ENCODE data around the gene DNAH9. TPM values are rescaled to one million over a fixed set of nuclear protein-coding genes. Genes with fewer than 3 reads are reported as not detected.

Gene DNAH9
- total and polyA plus RNA-seq, 4 donors, result under 0.01 to 0.09 TPM; not detected in 2

DNA sequence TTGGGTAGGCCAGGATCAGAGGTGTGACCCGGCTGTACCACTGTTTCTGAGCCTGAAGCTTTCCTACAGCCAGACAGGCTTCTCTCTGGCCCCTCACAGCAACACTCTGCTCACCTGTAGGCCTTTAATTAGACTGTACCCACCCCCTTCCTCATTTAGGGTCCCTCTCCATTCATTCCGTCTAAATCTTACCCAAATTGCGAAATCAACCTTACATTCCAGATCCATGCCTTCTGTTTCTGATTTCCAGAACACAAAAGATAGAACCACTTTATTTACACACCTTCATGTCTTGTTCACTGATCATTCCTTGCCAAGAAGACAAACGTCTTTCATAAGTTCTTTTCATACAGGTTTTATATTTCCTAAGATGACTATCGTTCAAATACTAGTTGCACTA is 238.2 kb downstream of the DNAH9 start:
- Histone ChIP-seq H3K36me3 (ENCODE audit: control insufficient read depth in 4 of 4, insufficient read depth in 3 of 4, low read depth in 1 of 4, low read length in 3 of 4) (no peaks in the 10 kb centered on the region), H3K27me3 (ENCODE audit: control insufficient read depth in 4 of 4, insufficient read depth in 4 of 4, low read length in 3 of 4) (peaks cover 0 to 8% (median 0%) of the 10 kb centered on the region in 4 donors), H3K9ac (ENCODE audit: low read depth in 1 of 2, low read length in 2 of 2) (no peak overlapping the region), H3K27ac (ENCODE audit: low read depth in 1 of 2, low read length in 2 of 2) (no peak overlapping the region), H3K4me3 (ENCODE audit: low read depth in 1 of 3, low read length in 3 of 3) (no peak overlapping the region), H3K4me1 (ENCODE audit: control insufficient read depth in 4 of 4, insufficient read depth in 4 of 4, low read length in 3 of 4) (no peaks in the 10 kb centered on the region), H3K9me3 (ENCODE audit: control insufficient read depth in 4 of 4, low read length in 3 of 4) (no peaks in the 10 kb centered on the region)
- DNase-seq (ENCODE audit: low spot score), result no peak
- TF ChIP-seq TAF1 (conservative IDR thresholded peaks at IDR 0.05) (no peak), SP1 (IDR thresholded peaks at IDR 0.05) (no peak), FOXA2 (IDR thresholded peaks at IDR 0.05) (no peak), RXRA (IDR thresholded peaks at IDR 0.05) (no peak), FOXA1 (IDR thresholded peaks at IDR 0.05) (no peak), RAD21 (IDR thresholded peaks at IDR 0.05) (no peak), GABPA (IDR thresholded peaks at IDR 0.05 in 1 of 2, conservative IDR thresholded peaks at IDR 0.05 in 1 of 2) (no peak), HNF4A (conservative IDR thresholded peaks at IDR 0.05) (no peak), EGR1 (IDR thresholded peaks at IDR 0.05; ENCODE audit: low read depth in 2 of 2) (no peak), HNF4G (IDR thresholded peaks at IDR 0.05) (no peak), JUND (IDR thresholded peaks at IDR 0.05) (no peak)
- TF ChIP-seq, protein P1, sequence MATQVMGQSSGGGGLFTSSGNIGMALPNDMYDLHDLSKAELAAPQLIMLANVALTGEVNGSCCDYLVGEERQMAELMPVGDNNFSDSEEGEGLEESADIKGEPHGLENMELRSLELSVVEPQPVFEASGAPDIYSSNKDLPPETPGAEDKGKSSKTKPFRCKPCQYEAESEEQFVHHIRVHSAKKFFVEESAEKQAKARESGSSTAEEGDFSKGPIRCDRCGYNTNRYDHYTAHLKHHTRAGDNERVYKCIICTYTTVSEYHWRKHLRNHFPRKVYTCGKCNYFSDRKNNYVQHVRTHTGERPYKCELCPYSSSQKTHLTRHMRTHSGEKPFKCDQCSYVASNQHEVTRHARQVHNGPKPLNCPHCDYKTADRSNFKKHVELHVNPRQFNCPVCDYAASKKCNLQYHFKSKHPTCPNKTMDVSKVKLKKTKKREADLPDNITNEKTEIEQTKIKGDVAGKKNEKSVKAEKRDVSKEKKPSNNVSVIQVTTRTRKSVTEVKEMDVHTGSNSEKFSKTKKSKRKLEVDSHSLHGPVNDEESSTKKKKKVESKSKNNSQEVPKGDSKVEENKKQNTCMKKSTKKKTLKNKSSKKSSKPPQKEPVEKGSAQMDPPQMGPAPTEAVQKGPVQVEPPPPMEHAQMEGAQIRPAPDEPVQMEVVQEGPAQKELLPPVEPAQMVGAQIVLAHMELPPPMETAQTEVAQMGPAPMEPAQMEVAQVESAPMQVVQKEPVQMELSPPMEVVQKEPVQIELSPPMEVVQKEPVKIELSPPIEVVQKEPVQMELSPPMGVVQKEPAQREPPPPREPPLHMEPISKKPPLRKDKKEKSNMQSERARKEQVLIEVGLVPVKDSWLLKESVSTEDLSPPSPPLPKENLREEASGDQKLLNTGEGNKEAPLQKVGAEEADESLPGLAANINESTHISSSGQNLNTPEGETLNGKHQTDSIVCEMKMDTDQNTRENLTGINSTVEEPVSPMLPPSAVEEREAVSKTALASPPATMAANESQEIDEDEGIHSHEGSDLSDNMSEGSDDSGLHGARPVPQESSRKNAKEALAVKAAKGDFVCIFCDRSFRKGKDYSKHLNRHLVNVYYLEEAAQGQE (IDR thresholded peaks at IDR 0.05), result no peak
- TF ChIP-seq, protein P2, sequence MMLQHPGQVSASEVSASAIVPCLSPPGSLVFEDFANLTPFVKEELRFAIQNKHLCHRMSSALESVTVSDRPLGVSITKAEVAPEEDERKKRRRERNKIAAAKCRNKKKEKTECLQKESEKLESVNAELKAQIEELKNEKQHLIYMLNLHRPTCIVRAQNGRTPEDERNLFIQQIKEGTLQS (IDR thresholded peaks at IDR 0.05), result no peak
- TF ChIP-seq, protein P3, sequence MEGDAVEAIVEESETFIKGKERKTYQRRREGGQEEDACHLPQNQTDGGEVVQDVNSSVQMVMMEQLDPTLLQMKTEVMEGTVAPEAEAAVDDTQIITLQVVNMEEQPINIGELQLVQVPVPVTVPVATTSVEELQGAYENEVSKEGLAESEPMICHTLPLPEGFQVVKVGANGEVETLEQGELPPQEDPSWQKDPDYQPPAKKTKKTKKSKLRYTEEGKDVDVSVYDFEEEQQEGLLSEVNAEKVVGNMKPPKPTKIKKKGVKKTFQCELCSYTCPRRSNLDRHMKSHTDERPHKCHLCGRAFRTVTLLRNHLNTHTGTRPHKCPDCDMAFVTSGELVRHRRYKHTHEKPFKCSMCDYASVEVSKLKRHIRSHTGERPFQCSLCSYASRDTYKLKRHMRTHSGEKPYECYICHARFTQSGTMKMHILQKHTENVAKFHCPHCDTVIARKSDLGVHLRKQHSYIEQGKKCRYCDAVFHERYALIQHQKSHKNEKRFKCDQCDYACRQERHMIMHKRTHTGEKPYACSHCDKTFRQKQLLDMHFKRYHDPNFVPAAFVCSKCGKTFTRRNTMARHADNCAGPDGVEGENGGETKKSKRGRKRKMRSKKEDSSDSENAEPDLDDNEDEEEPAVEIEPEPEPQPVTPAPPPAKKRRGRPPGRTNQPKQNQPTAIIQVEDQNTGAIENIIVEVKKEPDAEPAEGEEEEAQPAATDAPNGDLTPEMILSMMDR (IDR thresholded peaks at IDR 0.05; ENCODE audit: low read depth, low read length, missing input control), result no peak
- WGBS, result 67% methylated on average over 5 of the region's 5 CpGs

DNA sequence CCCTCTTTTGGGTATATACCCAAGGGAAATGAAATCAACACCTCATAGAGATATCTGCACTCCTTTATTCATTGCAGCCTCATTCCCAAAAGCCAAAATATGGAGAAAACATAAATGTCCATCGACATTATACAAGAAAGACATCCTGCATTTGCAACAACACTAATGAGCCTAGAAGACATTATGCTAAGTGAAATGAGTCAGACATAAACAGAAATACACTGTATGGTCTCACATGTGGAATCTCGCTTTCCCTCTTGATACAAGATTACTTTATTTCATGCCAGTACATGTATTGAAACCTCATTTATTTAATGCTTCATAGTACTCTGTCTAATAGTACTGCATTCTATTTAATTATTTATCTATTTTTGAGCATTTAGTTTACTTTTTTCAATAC is 241.8 kb downstream of the DNAH9 start:
- Histone ChIP-seq H3K4me3 (ENCODE audit: low read depth in 1 of 3, low read length in 3 of 3) (no peak overlapping the region), H3K9ac (ENCODE audit: low read depth in 1 of 2, low read length in 2 of 2) (no peak overlapping the region), H3K27me3 (ENCODE audit: control insufficient read depth in 4 of 4, insufficient read depth in 4 of 4, low read length in 3 of 4) (peaks cover 0 to 7% (median 0%) of the 10 kb centered on the region in 4 donors), H3K4me1 (ENCODE audit: control insufficient read depth in 4 of 4, insufficient read depth in 4 of 4, low read length in 3 of 4) (no peaks in the 10 kb centered on the region), H3K36me3 (ENCODE audit: control insufficient read depth in 4 of 4, insufficient read depth in 3 of 4, low read depth in 1 of 4, low read length in 3 of 4) (no peaks in the 10 kb centered on the region), H3K9me3 (ENCODE audit: control insufficient read depth in 4 of 4, low read length in 3 of 4) (no peaks in the 10 kb centered on the region), H3K27ac (ENCODE audit: low read depth in 1 of 2, low read length in 2 of 2) (no peak overlapping the region)
- no peak for DNase-seq (ENCODE audit: low spot score)
- TF ChIP-seq GABPA (IDR thresholded peaks at IDR 0.05 in 1 of 2, conservative IDR thresholded peaks at IDR 0.05 in 1 of 2) (no peak), HNF4A (conservative IDR thresholded peaks at IDR 0.05) (no peak), EGR1 (IDR thresholded peaks at IDR 0.05; ENCODE audit: low read depth in 2 of 2) (no peak), SP1 (IDR thresholded peaks at IDR 0.05) (no peak)
- TF ChIP-seq, protein P1 (IDR thresholded peaks at IDR 0.05), result no peak
- TF ChIP-seq, protein P4, sequence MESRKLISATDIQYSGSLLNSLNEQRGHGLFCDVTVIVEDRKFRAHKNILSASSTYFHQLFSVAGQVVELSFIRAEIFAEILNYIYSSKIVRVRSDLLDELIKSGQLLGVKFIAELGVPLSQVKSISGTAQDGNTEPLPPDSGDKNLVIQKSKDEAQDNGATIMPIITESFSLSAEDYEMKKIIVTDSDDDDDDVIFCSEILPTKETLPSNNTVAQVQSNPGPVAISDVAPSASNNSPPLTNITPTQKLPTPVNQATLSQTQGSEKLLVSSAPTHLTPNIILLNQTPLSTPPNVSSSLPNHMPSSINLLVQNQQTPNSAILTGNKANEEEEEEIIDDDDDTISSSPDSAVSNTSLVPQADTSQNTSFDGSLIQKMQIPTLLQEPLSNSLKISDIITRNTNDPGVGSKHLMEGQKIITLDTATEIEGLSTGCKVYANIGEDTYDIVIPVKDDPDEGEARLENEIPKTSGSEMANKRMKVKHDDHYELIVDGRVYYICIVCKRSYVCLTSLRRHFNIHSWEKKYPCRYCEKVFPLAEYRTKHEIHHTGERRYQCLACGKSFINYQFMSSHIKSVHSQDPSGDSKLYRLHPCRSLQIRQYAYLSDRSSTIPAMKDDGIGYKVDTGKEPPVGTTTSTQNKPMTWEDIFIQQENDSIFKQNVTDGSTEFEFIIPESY (IDR thresholded peaks at IDR 0.05), result no peak
- 81% methylated on average over 2 of the region's 2 CpGs for WGBS

All from liver (tissue), 9 donors.